ENCODE data around the gene KCNH6.

The KCNH6 gene

GRCh38 chr17:63534816-63535455, 11.8 kb downstream of the KCNH6 start:
- TF ChIP-seq CEBPB (IDR thresholded peaks at IDR 0.05): no peak
- TF ChIP-seq YY1 (IDR thresholded peaks at IDR 0.05; ENCODE audit: low read depth): no peak
- no peak for TF ChIP-seq EP300 (IDR thresholded peaks at IDR 0.05; ENCODE audit: borderline replicate concordance)
- no peak for TF ChIP-seq TEAD4 (IDR thresholded peaks at IDR 0.05)
- no peak for TF ChIP-seq USF1 (IDR thresholded peaks at IDR 0.05)
- TF ChIP-seq ZBTB7A (IDR thresholded peaks at IDR 0.05; ENCODE audit: low read depth): no peak
- no peak for TF ChIP-seq CREB1 (IDR thresholded peaks at IDR 0.05; ENCODE audit: low read depth)
- no peak for TF ChIP-seq REST (IDR thresholded peaks at IDR 0.05; ENCODE audit: low read depth)
- TF ChIP-seq MAX (IDR thresholded peaks at IDR 0.05): no peak
- no peak for TF ChIP-seq TAF1 (IDR thresholded peaks at IDR 0.05; ENCODE audit: low read depth)
- no peak for TF ChIP-seq FOXM1 (IDR thresholded peaks at IDR 0.05; ENCODE audit: borderline replicate concordance, low read depth)
- no peak for TF ChIP-seq NFIC (IDR thresholded peaks at IDR 0.05)
- TF ChIP-seq RAD21 (IDR thresholded peaks at IDR 0.05; ENCODE audit: low read depth): no peak
- TF ChIP-seq EGR1 (IDR thresholded peaks at IDR 0.05): no peak
- TF ChIP-seq TCF12 (IDR thresholded peaks at IDR 0.05; ENCODE audit: low read depth): no peak

- no peak for TF ChIP-seq FOXM1 (IDR thresholded peaks at IDR 0.05; ENCODE audit: borderline replicate concordance, low read depth)
- no peak for TF ChIP-seq REST (IDR thresholded peaks at IDR 0.05; ENCODE audit: low read depth)
- no peak for TF ChIP-seq RAD21 (IDR thresholded peaks at IDR 0.05; ENCODE audit: low read depth)
- no peak for TF ChIP-seq TAF1 (IDR thresholded peaks at IDR 0.05; ENCODE audit: low read depth)
- no peak for TF ChIP-seq TCF12 (IDR thresholded peaks at IDR 0.05; ENCODE audit: low read depth)
- no peak for TF ChIP-seq TEAD4 (IDR thresholded peaks at IDR 0.05)
- no peak for TF ChIP-seq USF1 (IDR thresholded peaks at IDR 0.05)
- no peak for TF ChIP-seq CEBPB (IDR thresholded peaks at IDR 0.05)
- TF ChIP-seq ZBTB7A (IDR thresholded peaks at IDR 0.05; ENCODE audit: low read depth): no peak
- no peak for TF ChIP-seq NFIC (IDR thresholded peaks at IDR 0.05)
- no peak for TF ChIP-seq CREB1 (IDR thresholded peaks at IDR 0.05; ENCODE audit: low read depth)
- no peak for TF ChIP-seq MAX (IDR thresholded peaks at IDR 0.05)
- no peak for TF ChIP-seq EP300 (IDR thresholded peaks at IDR 0.05; ENCODE audit: borderline replicate concordance)
- TF ChIP-seq EGR1 (IDR thresholded peaks at IDR 0.05): no peak
- TF ChIP-seq YY1 (IDR thresholded peaks at IDR 0.05; ENCODE audit: low read depth): no peak
Measured at GRCh38 chr17:63535640-63536039, 12.5 kb downstream of the KCNH6 start.

- no peak for TF ChIP-seq REST (IDR thresholded peaks at IDR 0.05; ENCODE audit: low read depth)
- no peak for TF ChIP-seq NFIC (IDR thresholded peaks at IDR 0.05)
Measured at GRCh38 chr17:63537001-63537400, 13.8 kb downstream of the KCNH6 start.

- TF ChIP-seq USF1 (IDR thresholded peaks at IDR 0.05) (no peak), EGR1 (IDR thresholded peaks at IDR 0.05) (no peak), CEBPB (IDR thresholded peaks at IDR 0.05) (no peak), TAF1 (IDR thresholded peaks at IDR 0.05; ENCODE audit: low read depth) (no peak), FOXM1 (IDR thresholded peaks at IDR 0.05; ENCODE audit: borderline replicate concordance, low read depth) (no peak), TEAD4 (IDR thresholded peaks at IDR 0.05) (no peak), CREB1 (IDR thresholded peaks at IDR 0.05; ENCODE audit: low read depth) (no peak), MAX (IDR thresholded peaks at IDR 0.05) (no peak), ZBTB7A (IDR thresholded peaks at IDR 0.05; ENCODE audit: low read depth) (no peak), EP300 (IDR thresholded peaks at IDR 0.05; ENCODE audit: borderline replicate concordance) (no peak), REST (IDR thresholded peaks at IDR 0.05; ENCODE audit: low read depth) (no peak), YY1 (IDR thresholded peaks at IDR 0.05; ENCODE audit: low read depth) (no peak), RAD21 (IDR thresholded peaks at IDR 0.05; ENCODE audit: low read depth) (no peak), TCF12 (IDR thresholded peaks at IDR 0.05; ENCODE audit: low read depth) (no peak), NFIC (IDR thresholded peaks at IDR 0.05) (no peak)
Measured at GRCh38 chr17:63537991-63538692, 15.0 kb downstream of the KCNH6 start.
